Mesenteric fat pad (tissue), 1 donor: Measurements from ENCODE around the gene B4GALT5. TPM values are rescaled to one million over a fixed set of nuclear protein-coding genes. Genes with fewer than 3 reads are reported as not detected.
"Not testable (repeated sequence)": the region's sequence is repeated elsewhere in the genome, so short reads cannot be mapped to it uniquely, and the experiment has no call there.

ENCODE experiments used
- DNase-seq: peaks from one replicate; pipeline ENCODE4 v3.0.0-alpha.2; 2020; ENCODE audit warnings: low spot score
- total RNA-seq: library from RNA; stranded (reverse); fragmentation: NEBNext Ultra II Directional; extraction: Animal tissue kit (Norgen Biotek cat#: 25700); gene quantifications from one replicate; pipeline ENCODE4 v1.2.1, GENCODE V29; 2021
- donor health status: DM: yes; HTN: yes; CAD: no.

B4GALT5 gene
- total RNA-seq, 1 donor from 2014 or later, result 54.2 TPM

GRCh38 chr20:49681850-49682216, 31.8 kb downstream of the B4GALT5 start:
- DNase-seq, result no peak

DNA sequence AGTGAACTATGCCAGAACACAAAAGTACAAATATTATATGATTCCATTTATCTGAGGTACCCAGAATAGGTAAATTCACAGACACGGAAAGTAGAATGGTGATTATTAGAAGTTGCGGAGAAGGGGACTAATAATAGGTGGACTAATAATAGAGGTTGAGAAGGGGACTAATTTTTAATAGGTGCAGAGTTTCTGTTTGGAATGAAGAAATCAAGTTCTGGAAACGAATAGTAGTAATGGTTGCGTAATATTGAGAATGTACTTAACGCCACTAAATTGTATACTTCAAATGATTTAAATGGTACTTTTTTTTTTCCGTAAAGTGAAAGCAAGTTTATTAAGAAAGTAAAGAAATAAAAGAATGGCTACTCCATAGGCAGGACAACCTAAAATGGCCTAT, 33.2 kb downstream of the B4GALT5 start:
- DNase-seq, result no peak

GRCh38 chr20:49679634-49680033, 34.0 kb downstream of the B4GALT5 start:
- DNase-seq, result no peak

GRCh38 chr20:49677777-49678758, 35.6 kb downstream of the B4GALT5 start:
- no peak for DNase-seq

DNA sequence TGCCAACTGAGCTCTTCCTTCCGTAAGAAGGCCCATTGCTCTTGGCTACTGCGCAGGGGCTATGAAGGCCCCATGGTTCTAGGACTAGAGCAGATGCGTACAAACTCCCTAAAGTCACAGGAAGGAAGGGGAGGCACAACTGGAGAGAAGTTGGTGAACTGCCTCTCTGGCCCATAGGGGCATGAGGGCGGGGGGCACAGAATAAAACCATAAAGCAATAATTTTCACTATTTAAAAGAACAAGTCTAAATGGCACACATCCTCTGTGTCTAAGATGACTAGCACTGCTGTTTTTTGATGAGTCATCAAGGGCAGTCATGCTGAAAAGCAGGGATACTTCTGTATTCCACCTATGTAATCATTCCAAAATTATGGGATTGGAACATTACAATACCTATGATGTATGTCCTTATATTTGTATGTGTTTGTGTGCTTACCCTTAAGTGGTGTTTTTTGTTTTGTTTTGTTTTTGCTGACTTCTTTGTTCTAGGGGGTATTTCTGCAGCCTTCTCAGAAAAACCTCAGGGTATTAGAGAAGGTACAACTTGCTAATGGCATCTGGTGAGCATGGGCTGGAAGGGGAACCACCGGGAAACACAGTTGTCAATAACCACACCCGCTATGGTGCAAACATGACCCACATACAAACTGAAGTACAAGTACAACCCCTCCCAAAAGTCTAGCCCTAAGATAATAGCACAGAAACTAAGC, 36.9 kb downstream of the B4GALT5 start:
- DNase-seq, result no peak

DNA sequence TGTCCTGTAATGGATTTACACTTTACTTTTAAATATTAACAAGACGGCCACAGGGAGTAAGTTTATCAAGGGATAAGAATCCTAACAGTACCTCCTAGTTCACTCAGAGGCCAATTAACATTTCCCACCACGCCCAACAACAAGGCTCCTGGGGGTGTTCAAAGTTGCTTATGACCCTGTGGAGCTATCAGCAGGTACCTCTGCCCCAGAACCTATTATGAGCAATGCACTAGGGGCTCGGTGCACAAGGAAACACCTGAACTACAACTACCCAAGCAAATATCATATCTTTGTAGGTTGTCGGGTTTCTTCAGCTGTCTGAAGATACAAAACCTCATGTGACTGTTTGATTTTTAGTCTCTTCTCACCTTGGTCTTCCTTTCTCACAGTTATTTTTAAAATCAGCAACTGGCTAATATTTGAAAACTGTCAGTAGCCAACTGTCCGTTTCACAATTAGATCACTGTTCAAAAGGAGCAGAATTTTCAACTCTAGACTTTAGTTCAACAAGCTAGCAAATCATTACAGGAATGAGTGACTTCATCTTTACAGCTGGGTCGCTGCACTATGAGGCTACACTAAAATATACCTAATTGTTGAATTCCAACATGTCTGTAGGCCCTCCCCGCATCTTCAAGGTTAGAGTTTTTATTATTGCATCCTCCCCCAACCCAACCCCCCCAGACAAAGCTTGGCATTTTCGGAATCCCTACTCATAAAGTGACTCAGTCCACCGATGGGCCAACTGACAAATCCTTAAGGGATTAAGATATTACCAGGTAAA, 38.1 kb downstream of the B4GALT5 start:
- DNase-seq, result no peak

GRCh38 chr20:49674383-49675352, 39.0 kb downstream of the B4GALT5 start:
- no peak for DNase-seq

DNA sequence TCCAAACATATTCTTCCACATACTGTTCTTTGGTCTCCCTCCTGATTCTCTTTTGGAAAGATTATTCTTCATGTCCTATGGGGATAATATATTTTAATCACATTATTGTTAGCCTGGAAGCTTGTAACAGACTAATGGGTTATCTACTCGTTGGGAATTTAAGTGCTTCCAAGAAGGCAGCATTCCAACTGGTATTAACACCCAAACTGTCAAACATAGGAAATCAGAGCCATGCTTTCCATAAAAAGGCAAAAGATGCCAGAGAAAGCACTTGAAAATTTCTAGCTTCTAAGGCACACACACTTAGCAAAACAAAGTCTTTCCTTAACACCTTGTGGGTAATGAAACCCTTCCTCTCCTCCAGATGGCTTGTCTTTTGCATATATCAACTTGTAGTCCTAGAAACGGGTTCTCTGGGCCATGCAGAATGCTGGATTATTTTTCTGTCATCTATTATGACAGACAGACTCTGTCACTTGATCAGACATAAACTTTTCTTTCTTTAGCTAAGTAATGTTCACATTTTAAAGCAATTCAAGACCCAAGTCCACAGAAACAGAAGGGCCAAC, 41.5 kb downstream of the B4GALT5 start:
- no peak for DNase-seq

- no peak for DNase-seq
Measured at GRCh38 chr20:49671433-49671832, 42.2 kb downstream of the B4GALT5 start.

- DNase-seq, result no peak
Measured at GRCh38 chr20:49669601-49670189, 44.0 kb downstream of the B4GALT5 start.

GRCh38 chr20:49668878-49669195, 44.8 kb downstream of the B4GALT5 start:
- not testable (repeated sequence) for DNase-seq

DNA sequence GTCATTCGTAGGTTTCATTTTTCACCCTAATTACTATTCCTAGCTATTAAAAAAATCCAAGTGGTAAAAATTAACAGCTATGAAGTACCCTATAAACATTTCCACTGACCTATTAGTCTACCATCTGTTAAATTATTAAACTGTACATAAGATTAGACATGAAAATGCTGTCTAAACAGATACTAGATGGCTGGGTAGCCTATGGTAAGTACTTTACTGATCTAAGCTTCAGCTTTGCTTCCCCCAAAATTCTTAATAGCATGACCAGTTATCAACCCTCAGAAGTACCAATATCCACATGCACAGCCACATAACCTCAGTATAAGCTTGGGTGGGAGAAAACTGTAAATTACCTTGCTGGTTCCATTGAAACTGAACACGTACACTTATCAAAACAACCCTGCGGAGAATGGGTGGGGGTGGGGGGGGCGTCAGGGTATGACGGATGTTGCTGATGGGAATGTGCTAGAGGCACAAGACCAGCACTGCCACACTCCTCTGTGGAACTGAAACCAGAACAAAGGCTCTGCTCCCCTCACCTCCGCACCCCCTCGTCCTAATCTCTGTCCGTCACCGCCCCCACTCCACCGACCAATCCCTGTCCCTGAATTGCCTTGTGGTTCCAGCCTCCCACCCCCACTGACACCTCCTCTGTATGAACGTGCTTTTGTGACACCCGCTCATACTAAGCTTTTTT, 45.3 kb downstream of the B4GALT5 start:
- no peak for DNase-seq

GRCh38 chr20:49666911-49667310, 46.8 kb downstream of the B4GALT5 start:
- no peak for DNase-seq

GRCh38 chr20:49665796-49666195, 47.9 kb downstream of the B4GALT5 start:
- DNase-seq, result no peak

DNA sequence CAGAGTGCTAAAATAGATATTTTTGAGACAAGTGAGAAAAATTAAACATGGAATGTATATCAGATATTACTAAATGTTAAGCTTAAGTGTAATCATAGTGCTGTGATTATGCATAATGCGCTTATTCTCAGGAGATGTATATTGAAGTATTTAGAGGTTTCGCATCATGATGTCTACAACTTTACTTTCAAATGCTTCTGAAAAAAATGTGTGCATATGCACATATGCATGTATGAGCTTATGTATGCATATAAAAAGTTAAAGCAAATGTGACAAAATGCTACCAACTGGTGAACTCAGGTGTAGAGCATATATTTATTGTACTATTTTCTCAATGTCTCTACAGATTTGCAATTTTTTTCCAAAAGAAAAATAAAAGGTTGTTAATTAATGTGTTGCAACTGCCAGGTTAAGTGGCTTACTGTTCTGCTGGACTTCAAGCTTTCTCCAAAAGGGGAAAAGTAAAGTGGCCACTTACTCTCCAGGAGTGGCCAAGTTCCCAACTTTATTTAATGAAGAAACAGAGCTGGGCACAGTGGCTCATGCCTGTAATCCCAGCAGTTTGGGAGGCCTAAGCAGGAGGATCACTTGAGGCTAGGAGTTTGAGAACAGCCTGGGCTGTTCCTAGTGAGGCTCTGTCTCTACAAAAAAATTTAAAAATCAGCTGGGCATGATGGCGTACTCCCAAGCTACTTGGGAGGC, 48.9 kb downstream of the B4GALT5 start:
- DNase-seq, result no peak

- no peak for DNase-seq
Measured at GRCh38 chr20:49663112-49663511, 50.6 kb downstream of the B4GALT5 start.

GRCh38 chr20:49661560-49662329, 51.9 kb downstream of the B4GALT5 start:
- DNase-seq, result no peak

GRCh38 chr20:49660912-49661311, 52.8 kb downstream of the B4GALT5 start:
- no peak for DNase-seq
